HG02798 (cell line): ENCODE results near the gene WDR89.
A peak's percentile ranks its signal among the peaks of the same experiment; 100 is the strongest.
"Not testable (repeated sequence)": the region's sequence is repeated elsewhere in the genome, so short reads cannot be mapped to it uniquely, and the experiment has no call there.

ENCODE experiments used
- ATAC-seq: cut with Tn5 transposase; IDR thresholded peaks from one replicate; pipeline ENCODE4 v1.9.1; 2021; ENCODE audit warnings: mild to moderate bottlenecking; ENCODE audit not compliant: unreplicated experiment, poor library complexity

WDR89 gene

DNA sequence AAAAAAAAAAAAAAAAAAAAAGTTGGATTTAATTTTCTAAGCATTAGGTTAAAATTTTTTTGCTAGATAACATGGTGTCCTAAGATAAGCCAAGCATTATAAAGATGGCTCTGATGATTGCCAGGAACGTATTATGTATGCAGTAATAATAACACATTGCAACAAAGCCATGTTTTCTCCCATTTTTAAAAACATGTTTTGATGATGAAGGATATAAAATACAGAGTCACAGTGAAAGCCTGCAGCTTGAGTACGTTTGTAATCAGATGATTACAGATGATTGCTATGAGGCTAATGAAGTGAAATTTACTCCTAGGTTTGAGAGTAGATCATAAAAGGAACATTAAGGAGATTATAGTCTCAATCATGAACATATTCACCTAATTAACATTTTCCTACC lies 13.3 kb upstream of the WDR89 start:
- no peak for ATAC-seq

DNA sequence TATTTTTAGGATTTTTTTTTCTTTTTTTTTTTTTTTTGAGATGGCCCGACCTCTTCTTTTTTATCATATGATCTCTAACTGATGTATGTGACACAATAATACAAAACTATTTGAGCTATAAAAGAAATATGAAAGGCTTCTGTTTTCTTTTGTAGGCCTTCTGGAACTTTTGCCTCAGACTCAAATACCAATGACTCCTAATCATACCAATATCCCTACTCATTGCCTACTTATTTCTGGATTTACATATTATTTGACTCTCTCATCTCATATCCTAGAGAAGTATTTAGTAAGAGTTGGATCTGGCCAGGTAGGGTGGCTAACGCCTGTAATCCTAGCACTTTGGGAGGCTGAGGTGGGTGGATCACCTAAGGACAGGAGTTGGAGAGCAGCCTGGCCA lies 12.7 kb upstream of the WDR89 start:
- no peak for ATAC-seq

DNA sequence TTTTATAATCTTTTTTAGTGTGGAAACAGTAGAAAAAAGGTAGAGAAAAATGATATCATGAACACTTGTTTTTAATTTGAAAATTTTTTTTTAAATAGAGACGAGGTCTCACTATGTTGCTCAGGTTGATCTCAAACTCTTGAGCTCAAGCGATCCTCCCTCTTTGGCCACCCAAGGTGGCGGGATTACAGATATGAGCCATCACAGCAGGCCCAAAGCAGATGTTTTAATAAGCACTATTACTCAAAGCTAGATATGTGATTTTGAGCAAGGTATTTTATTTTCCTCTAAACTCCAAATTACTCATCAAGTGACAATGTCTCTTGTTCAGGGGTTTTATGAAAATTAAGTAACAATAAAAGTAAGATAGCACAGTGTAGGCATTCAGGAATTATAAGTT lies 10.7 kb upstream of the WDR89 start:
- ATAC-seq, result no peak

DNA sequence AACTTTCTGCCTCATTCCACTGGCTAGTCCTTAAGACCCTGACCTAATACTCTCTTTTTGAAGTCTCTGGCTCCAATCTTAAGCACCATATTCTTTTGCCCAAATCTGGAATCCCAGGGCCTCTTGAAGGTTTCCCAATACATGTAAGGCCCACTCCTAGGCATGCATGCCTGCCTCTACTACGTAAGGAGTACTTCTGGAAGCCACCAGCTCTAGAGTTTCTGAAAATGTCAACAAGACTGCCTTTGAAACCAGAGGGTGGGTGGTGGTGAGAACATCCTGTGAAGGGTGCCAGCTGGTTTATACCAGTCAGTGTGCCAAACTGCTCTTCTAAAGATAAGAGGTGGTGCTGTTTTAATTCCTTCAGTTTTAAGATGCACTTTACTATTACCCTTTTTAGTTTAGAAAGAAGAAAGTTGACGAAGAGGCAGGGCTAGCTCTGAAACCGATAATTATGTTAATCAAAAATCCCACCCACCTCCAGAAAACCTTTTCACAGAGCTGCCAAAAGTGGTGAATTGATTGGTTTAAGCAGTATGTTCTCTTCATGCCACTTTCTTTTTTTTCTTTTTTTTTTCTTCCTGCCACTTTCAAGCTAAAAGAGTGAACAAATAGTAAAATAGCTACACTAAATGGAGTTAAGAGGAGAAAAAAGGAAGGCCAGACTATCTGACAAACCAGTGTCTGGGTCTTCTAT lies 8.7 kb upstream of the WDR89 start:
- ATAC-seq, result peak; percentile 60

DNA sequence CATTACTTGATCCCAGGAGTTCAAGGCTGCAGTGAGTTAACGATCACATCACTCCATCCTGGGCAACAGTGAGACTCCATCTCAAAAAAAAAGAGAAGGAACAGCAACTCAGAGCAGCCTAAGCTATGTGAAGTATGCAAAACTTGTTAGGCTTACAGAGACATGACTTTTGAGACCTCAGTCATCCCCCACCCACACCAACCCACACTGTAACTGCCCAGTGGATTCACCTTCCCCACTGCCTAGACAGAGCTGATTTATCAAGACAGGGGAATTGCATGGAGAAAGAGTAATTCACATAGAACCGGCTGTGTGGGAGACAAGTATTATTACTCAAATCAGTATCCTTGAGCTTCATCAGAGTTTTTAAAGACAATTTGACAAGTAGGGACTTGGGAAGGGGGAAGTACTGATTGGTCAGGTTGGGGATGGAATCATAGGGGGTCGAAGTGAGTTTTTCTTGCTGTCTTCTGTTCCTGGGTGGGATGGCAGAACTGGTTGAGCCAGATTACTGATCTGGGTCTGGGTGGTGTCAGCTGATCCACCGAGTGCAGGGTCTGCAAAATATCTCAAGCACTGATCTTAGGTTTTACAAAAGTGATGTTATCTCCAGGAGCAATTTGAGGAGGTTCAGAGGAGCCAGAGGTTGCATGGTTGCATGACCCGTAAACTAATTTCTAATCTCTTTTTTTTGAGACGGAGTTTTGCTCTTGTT lies 6.2 kb upstream of the WDR89 start:
- ATAC-seq, result peak; percentile 72

DNA sequence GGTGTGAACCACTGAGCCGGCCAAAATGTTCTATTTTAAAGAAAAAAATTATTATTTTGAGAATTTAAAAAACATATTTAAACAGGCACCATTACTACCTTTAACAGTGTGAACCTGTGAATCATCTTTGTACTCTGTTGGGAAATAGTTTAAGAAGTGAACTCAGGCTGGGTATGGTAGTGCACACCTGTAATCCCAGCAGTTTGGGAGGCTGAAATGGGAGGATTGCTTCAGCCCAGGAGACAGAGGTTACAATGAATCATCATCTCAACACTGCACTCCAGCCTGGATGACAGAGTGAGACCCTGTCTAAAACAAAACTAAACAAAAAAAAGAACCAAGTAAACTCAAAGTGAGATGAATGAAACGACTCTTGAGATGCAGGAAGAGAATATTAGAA lies 3.1 kb upstream of the WDR89 start:
- no peak for ATAC-seq

DNA sequence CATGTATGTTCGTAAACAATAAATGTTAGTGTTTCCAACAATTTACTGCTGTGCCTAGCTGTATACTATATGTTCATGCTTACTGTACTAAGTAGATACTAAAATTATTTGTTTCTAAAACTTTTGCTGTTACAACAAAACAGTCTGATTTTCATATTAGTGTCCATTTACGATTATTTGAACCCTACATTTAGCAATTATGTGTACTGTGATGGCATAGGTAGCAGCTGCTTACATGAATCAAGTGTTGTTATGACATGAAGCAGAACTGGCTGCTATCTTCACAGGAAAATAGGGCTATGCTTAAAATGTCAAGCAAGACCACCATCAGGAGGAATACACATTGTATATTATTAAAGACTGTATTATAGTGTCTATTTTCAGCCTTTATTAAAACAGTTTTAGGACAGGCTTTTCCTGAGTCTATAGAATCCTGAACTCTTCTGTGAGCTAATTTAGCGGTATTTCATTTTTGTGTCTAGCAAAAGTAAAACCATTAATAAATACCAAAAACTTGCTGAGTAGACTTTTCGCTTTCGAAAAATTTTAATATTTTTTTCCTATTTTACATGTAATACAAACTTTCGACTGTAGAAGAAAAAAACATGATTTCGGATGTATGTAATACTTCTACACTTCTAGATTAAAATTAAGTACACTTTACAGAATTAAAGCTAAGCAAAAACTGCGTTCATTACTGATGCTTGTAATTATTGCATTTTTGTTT lies 1.1 kb upstream of the WDR89 start:
- ATAC-seq, result no peak

DNA sequence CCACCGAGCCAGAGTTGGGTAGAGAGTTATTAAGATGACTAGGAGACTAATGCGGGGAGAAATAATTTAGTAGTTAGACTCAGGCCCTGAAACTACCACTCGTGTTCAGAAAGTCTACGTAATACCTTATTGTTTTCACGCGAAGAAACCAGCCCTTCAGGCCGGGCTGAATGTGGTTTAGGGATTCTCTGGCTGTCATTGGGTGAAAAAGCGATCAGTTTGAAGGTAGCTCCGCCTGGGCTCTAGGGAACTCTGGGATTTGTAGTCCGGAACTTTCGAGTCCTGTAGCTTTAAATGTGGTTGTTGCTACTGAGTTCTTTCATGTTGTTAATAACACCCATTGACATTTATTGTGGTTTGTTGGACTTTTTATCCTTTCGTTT lies 549 bp upstream of the WDR89 start:
- ATAC-seq, result peak; percentile 65

DNA sequence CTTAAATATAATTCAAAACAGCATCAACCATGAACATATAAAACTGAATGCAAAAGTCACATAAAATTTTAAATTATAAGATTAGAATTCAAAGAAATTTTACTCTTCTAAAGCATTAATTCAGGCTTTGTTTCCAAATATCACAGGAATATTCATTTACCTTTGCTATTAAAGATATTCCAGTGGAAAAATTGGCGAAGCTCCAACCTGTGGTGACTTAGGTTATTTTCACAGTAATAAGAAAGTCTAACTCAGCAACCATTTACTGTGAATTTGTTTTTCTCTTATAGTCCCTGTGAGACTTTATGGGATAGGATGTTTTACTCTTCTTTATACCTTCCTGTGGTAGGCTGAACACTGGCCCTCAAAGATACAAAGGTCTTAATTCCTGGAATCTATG lies 3.2 kb downstream of the WDR89 start:
- ATAC-seq, result no peak

DNA sequence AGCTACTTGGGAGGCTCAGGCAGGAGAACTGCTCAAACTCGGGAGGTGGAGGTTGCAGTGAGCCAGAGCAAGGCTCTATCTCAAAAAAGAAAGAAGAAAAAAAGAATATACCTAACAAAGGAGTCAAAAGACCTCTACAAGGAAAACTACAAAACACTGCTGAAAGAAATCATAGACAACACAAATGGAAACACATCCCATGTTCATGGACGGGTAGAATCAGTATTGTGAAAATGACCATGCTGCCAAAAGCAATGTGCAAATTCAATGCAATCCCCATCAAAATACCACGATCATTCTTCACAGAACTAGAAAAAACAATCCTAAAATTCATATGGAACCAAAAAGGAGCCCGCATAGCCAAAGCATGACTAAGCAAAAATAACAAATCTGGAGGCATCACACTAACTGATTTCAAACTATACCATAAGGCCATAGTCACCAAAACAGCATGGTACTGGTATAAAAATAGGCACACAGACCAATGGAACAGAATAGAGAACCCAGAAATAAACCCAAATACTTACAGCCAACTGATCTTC lies 5.5 kb downstream of the WDR89 start:
- ATAC-seq, result not testable (repeated sequence)

DNA sequence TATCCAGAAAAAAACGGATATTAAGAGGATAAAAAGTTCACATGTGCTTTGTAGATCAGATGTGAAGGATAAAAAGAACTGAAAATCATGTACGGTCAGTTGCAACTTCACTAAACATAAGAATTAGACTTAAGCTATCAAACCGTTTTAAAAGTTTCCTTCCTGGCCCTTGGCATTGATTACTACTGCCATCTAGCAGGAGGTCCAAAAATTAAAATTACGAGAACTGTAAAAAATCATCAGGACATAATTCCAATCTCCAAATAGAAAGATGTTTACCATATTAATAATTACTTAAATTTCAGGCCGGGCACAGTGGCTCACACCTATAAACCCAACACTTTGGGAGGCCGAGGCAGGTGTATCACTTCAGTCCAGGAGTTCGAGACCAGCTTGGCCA lies 7.9 kb downstream of the WDR89 start:
- ATAC-seq, result no peak

DNA sequence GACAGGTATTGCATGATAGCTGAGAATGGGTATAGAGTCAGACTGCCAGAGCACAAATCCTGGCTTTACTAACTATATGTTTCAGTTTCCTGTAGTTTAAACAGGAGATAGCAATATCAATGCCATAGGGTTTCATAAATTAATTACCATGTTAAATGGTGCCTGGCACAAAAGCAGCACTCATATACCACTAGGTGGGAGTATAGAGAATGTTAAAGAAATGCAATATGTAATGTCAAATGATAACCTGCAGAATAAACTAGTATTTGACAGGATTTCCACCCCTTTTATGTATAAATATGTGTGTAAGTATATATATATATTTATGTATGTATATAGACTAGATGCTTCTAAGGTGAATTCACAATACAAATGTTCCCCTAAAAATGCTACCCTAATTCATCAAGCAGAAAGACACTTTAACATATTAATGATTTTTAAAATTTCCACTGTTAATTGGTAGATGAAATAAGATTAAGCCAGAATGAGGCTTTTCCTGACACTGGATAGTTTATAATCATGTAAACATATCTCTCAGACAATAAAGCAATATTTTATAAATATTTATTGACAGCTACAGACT lies 8.6 kb downstream of the WDR89 start:
- ATAC-seq, result peak; percentile 53

DNA sequence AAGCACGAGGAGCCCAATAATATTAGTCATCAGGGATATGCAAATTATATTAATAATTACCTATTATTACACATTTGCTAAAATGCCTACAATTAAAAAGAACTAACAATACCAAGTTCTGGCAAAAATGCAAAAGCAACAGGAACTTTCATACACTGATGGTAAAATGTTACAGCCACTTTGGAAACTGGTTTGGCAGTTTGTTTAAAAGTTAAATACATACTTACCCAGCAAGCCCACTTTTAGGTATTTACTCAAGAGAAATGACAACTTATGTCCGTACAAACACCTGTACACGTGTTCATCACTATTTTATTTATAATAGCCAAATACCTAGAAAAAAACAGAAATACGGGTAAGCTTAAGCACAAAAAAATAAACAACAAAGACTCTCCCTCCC lies 17.0 kb downstream of the WDR89 start:
- no peak for ATAC-seq

DNA sequence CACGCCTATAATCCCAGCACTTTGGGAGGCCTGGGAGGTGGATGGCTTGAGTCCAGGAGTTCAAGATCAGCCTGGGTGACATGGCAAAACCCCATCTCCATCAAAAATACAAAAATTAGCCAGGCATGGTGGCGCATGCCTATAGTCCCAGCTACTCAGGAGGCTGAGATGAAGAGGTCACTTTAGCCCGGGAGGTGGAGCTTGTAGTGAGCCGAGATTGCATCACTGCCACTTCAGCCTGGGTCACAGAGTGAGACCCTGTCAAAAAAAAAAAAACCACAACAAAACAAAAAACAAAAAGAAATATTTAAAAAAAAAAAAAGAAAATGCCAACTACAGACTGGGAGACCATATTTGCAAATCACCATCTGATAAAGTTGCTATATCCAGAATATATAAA lies 17.5 kb downstream of the WDR89 start:
- ATAC-seq, result no peak

DNA sequence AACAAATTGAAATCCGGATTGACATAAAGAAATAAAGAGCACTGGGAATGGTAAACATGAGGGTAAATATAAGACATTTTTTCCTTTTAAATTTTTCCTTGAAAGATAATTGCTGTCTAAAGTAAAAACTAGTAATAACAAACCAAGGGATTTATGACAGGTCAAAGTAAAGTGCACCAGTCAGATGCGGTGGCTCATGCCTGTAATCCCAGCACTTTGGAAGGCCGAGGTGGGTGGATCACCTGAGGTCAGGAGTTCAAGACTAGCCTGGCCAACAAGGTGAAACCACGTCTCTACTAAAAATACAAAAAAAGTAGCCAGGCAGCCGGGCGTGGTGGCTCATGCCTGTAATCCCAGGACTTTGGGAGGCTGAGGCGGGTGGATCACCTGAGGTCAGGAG lies 19.7 kb downstream of the WDR89 start:
- not testable (repeated sequence) for ATAC-seq

DNA sequence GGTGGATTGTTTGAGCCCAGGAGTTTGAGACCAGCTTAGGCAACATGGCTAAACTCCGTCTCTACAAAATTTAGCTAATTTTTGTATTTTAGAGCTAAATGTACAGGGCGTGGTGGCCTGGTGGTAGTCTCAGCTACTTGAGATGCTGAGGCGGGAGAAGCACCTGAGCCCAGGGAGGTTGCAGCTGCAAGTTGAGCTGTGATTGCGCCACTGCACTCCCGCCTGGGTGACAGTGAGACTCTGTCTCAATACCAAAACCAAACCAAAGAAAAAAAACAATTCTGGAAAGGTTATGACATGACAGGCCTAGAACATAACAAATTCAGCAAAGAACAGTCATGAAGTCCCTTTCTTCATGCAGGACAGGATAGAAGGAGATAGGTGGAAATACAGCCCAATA lies 25.7 kb downstream of the WDR89 start:
- ATAC-seq, result no peak

DNA sequence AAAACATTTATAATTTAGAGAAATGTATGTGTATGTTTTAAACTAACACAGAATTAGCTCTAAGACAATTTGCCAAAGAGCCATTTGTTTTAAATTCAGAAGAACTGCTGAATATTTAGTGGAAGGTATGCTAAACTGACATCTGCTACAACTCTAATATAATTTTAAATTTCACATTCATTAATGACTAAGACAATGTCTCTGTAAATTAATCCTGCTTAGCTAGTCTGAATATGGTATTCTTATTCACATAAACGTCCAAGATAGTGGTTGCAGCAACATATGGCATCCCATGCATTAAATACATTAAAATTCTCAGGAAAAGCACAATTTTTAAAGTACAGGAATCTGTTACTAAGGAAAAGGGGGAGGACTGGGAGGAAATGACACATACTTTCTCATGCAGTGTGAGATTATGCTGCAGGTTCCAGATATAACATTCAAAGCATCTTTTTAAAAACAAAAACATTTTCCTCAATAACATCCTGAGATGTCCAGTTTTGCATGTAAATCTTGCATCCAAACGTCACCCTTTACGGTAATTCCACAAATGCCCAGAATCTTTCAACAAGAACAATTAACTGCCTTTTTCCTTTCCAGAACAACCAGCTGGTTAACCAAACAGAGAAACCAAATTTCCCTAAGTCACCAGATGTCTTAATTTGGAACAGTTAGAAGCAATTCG lies 26.9 kb downstream of the WDR89 start:
- ATAC-seq, result no peak

DNA sequence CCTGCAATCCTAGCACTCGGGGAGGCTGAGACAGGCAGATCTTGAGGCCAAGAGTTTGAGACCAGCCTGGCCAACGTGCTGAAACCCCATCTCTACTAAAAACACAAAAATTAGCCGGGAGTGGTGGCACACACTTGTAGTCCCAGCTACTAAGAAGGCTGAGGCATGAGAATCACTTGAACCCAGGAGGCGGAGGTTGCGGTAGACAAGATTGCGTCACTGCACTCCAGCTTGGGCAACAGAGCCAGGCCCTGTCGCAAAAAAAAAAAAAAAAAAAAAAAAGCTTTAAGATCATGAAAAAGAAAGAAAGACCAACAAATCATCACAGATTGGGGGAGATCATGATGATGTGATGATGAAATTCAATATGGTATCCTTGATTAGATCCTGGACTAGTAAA lies 30.6 kb downstream of the WDR89 start:
- no peak for ATAC-seq

DNA sequence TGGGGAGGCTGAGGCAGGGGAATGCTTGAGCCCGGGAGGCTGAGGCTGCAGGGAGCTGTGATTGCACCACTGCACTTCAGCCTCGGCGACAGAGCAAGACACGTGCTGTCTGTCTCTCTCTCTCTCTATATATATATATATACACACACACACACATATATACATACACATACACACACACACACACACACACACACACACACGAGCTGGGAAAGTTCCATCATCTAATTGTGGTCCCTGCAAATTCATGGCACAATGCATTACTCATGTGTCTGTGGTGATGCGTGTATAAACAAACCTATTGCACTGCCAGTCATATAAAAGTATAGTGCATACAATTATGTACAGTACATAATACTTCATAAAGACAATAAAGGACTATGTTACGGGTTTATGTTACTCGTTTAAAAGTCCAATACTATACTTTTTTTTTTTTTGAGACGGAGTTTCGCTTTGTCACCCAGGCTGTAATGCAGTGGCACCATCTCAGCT lies 36.6 kb downstream of the WDR89 start:
- no peak for ATAC-seq

DNA sequence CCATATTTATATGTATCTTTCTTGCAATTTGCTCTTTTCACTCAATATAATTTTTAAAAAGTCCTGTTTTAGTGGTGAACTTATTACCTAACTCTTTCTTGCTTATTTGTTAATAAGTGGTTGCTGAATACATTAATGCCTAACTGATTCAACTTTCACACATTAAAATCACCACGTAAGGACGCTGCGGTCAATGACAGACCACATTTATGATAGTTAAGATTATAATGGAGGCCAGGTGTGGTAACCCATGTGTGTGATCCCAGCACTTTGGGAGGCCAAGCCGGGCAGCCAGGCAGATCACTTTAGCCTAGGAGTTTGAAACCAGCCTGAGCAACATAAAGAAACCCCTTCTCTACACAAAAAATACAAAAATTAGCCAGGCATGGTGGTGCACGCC lies 37.0 kb downstream of the WDR89 start:
- no peak for ATAC-seq
